ENCODE data around the gene CLSTN2.

GRCh38 chr3:140343211-140344081, 408.5 kb downstream of the CLSTN2 start:
- TF ChIP-seq CTCF (IDR thresholded peaks at IDR 0.05; ENCODE audit: low read length), result no peak
- TF ChIP-seq EZH2phosphoT487 (IDR thresholded peaks at IDR 0.05; ENCODE audit: low read length), result no peak
- TF ChIP-seq EZH2 (optimal IDR thresholded peaks at IDR 0.05; ENCODE audit: low read depth, low read length), result no peak

Data from MM.1S (cell line).